WTC11 (cell line): Measurements from ENCODE around the gene SNX9.

ENCODE experiments used
- AFF4 ChIP-seq: sonication (generic); formaldehyde crosslinking; IDR thresholded peaks from 2 replicates; pipeline ENCODE4 v1.8.1; 2023; ENCODE audit warnings: mild to moderate bottlenecking, missing genetic modification reagents, borderline replicate concordance
- ATF3 ChIP-seq: sonication (generic); formaldehyde crosslinking; conservative IDR thresholded peaks from 2 replicates; pipeline ENCODE4 v1.8.1; 2022; ENCODE audit warnings: mild to moderate bottlenecking, missing genetic modification reagents
- ATF6 ChIP-seq: sonication (generic); formaldehyde crosslinking; IDR thresholded peaks from 2 replicates; pipeline ENCODE4 v1.8.1; 2023; ENCODE audit warnings: mild to moderate bottlenecking, missing genetic modification reagents
- CTCF ChIP-seq: fragments of 200-600 bp; IDR thresholded peaks from 2 replicates; pipeline ENCODE4 v1.8.0; 2022; ENCODE audit warnings: antibody characterized with exemption
- ELF4 ChIP-seq: sonication (generic); formaldehyde crosslinking; IDR thresholded peaks from 2 replicates; pipeline ENCODE4 v1.8.1; 2022; ENCODE audit warnings: low read depth, mild to moderate bottlenecking, moderate library complexity, missing genetic modification reagents
- GABPB1 ChIP-seq: sonication (generic); formaldehyde crosslinking; IDR thresholded peaks from 2 replicates; pipeline ENCODE4 v1.8.1; 2023; ENCODE audit warnings: mild to moderate bottlenecking, missing genetic modification reagents
- HMGXB4 ChIP-seq: sonication (generic); formaldehyde crosslinking; IDR thresholded peaks from 2 replicates; pipeline ENCODE4 v1.8.1; 2023; ENCODE audit warnings: mild to moderate bottlenecking, moderate library complexity, missing genetic modification reagents
- MAX ChIP-seq: sonication (generic); formaldehyde crosslinking; IDR thresholded peaks from 2 replicates; pipeline ENCODE4 v1.8.0; 2022; ENCODE audit warnings: mild to moderate bottlenecking, missing genetic modification reagents
- PREB ChIP-seq: sonication (generic); formaldehyde crosslinking; IDR thresholded peaks from 2 replicates; pipeline ENCODE4 v1.8.1; 2022; ENCODE audit warnings: mild to moderate bottlenecking, missing genetic modification reagents, moderate library complexity, borderline replicate concordance
- SMAD3 ChIP-seq: sonication (generic); formaldehyde crosslinking; IDR thresholded peaks from 2 replicates; pipeline ENCODE4 v1.8.0; 2022; ENCODE audit warnings: missing genetic modification reagents, mild to moderate bottlenecking, borderline replicate concordance
- TEAD4 ChIP-seq: sonication (generic); formaldehyde crosslinking; IDR thresholded peaks from 2 replicates; pipeline ENCODE4 v1.8.0; 2022; ENCODE audit warnings: mild to moderate bottlenecking, missing genetic modification reagents
- TP53 ChIP-seq: sonication (generic); formaldehyde crosslinking; IDR thresholded peaks from 2 replicates; pipeline ENCODE4 v1.8.1; 2023; ENCODE audit warnings: mild to moderate bottlenecking, missing genetic modification reagents
- ZNF219 ChIP-seq: sonication (generic); formaldehyde crosslinking; IDR thresholded peaks from 2 replicates; pipeline ENCODE4 v1.8.0; 2023; ENCODE audit warnings: missing genetic modification reagents, mild to moderate bottlenecking, borderline replicate concordance
- ZNF532 ChIP-seq: fragments of 250-450 bp; sonication (Bioruptor Pico); IDR thresholded peaks from 2 replicates; pipeline ENCODE4 v1.9.0; 2021; ENCODE audit warnings: mild to moderate bottlenecking, borderline replicate concordance

- no peak for TF ChIP-seq CTCF
- TF ChIP-seq ATF6 (CRISPR knock-in tag), result no peak
- TF ChIP-seq TP53, result no peak
- TF ChIP-seq ELF4, result no peak
- no peak for TF ChIP-seq AFF4 (CRISPR knock-in tag)
- no peak for TF ChIP-seq SMAD3 (CRISPR knock-in tag)
- TF ChIP-seq PREB (CRISPR knock-in tag), result no peak
- TF ChIP-seq GABPB1 (CRISPR knock-in tag), result no peak
- no peak for TF ChIP-seq ZNF532
- TF ChIP-seq MAX (CRISPR knock-in tag), result no peak
- no peak for TF ChIP-seq HMGXB4 (CRISPR knock-in tag)
- no peak for TF ChIP-seq ZNF219 (CRISPR knock-in tag)
- no peak for TF ChIP-seq ATF3 (CRISPR knock-in tag)
- TF ChIP-seq TEAD4 (CRISPR knock-in tag), result no peak
Observed at GRCh38 chr6:157943249-157943963, 120.4 kb downstream of the SNX9 start.
